Neural progenitor cell (in vitro differentiated cells): Measurements from ENCODE around the gene STARD3NL. TPM values are rescaled to one million over a fixed set of nuclear protein-coding genes. Genes with fewer than 3 reads are reported as not detected.
A peak's percentile ranks its signal among the peaks of the same experiment; 100 is the strongest.

Experiments used
- DNase-seq: peaks from one replicate; pipeline ENCODE4 v3.0.0-alpha.2; 2016; ENCODE audit warnings: low spot score
- H2AFZ ChIP-seq: fragments of 200-600 bp; sonication (generic); replicated peaks from 2 replicates; pipeline ENCODE4 v1.6.1; 2016; ENCODE audit warnings: antibody characterized with exemption
- H3F3A ChIP-seq: fragments of 200-600 bp; sonication (generic); 2 replicates; pipeline ENCODE4 v1.6.1; 2016; ENCODE audit warnings: antibody characterized with exemption, low read depth
- H3K27ac ChIP-seq: fragments of 200-600 bp; sonication (generic); 2 replicates; pipeline ENCODE4 v1.5.1; 2016; ENCODE audit warnings: mild to moderate bottlenecking
- H3K27me3 ChIP-seq: fragments of 200-600 bp; sonication (generic); 2 replicates; pipeline ENCODE4 v1.6.1; 2016; ENCODE audit warnings: mild to moderate bottlenecking, moderate library complexity
- H3K36me3 ChIP-seq: fragments of 200-600 bp; sonication (generic); 2 replicates; pipeline ENCODE4 v1.5.1; 2016
- H3K4me1 ChIP-seq: fragments of 200-600 bp; sonication (generic); 2 replicates; pipeline ENCODE4 v1.6.1; 2016; ENCODE audit warnings: mixed run types
- H3K4me2 ChIP-seq: fragments of 200-600 bp; sonication (generic); 2 replicates; pipeline ENCODE4 v1.6.1; 2016
- H3K4me3 ChIP-seq: fragments of 200-600 bp; sonication (generic); 2 replicates; pipeline ENCODE4 v1.5.1; 2016
- H3K79me2 ChIP-seq: fragments of 200-600 bp; sonication (generic); 2 replicates; pipeline ENCODE4 v1.6.1; 2016; ENCODE audit warnings: low read depth
- H3K9ac ChIP-seq: fragments of 200-600 bp; sonication (generic); 2 replicates; pipeline ENCODE4 v1.6.1; 2016
- H3K9me3 ChIP-seq: fragments of 200-600 bp; sonication (generic); 2 replicates; pipeline ENCODE4 v1.5.1; 2016; ENCODE audit warnings: low read depth
- H4K20me1 ChIP-seq: fragments of 200-600 bp; sonication (generic); 2 replicates; pipeline ENCODE4 v1.6.1; 2016; ENCODE audit warnings: low read depth
- H3K27ac Mint-ChIP-seq: 3 replicates; pipeline ENCODE4 v1.8.0; 2021; ENCODE audit warnings: mixed read lengths
- H3K27me3 Mint-ChIP-seq: 2 replicates; pipeline ENCODE4 v1.8.0; 2022; ENCODE audit warnings: low read depth, mild to moderate bottlenecking, inconsistent platforms, moderate library complexity, mixed read lengths; ENCODE audit not compliant: insufficient read depth
- H3K36me3 Mint-ChIP-seq: 3 replicates; pipeline ENCODE4 v1.8.0; 2021; ENCODE audit warnings: mixed read lengths
- H3K4me1 Mint-ChIP-seq: 3 replicates; pipeline ENCODE4 v1.8.0; 2021; ENCODE audit warnings: mixed read lengths
- H3K4me3 Mint-ChIP-seq: 3 replicates; pipeline ENCODE4 v1.8.0; 2021; ENCODE audit warnings: mild to moderate bottlenecking, moderate library complexity, mixed read lengths
- H3K9me3 Mint-ChIP-seq: 3 replicates; pipeline ENCODE4 v1.8.0; 2020; ENCODE audit warnings: mixed read lengths
- EZH2 ChIP-seq: fragments of 200-600 bp; sonication (generic); IDR thresholded peaks from 2 replicates; pipeline ENCODE4 v1.6.1; 2017; ENCODE audit warnings: antibody characterized with exemption, mild to moderate bottlenecking, moderate library complexity
- EZH2phosphoT487 ChIP-seq: fragments of 200-600 bp; sonication (generic); IDR thresholded peaks from 2 replicates; pipeline ENCODE4 v1.6.1; 2017; ENCODE audit warnings: antibody characterized with exemption
- total RNA-seq: library from RNA; depleted of rRNA; stranded (reverse); fragments of >200 nt; gene quantifications from 2 replicates; pipeline ENCODE4 v1.2.3, GENCODE V29; 2015; ENCODE audit warnings: low replicate concordance
- TF ChIP-seq, protein P1 (sequence below): fragments of 200-600 bp; sonication (generic); IDR thresholded peaks from 2 replicates; pipeline ENCODE4 v1.5.1; 2017; ENCODE audit warnings: antibody characterized with exemption, mild to moderate bottlenecking

The STARD3NL gene
- total RNA-seq, 1 donor from 2014 or later, result 121 TPM

GRCh38 chr7:38182450-38182849 lies 4.4 kb downstream of the STARD3NL start:
- H3K9me3 ChIP-seq, result no peaks in the 10 kb centered on the region
- H3K9me3 Mint-ChIP-seq, result no peaks in the 10 kb centered on the region
- peaks cover 4% of the 10 kb centered on the region for H3F3A ChIP-seq
- no peak overlapping the region for H3K4me3 ChIP-seq
- H3K4me3 Mint-ChIP-seq, result no peak overlapping the region
- H3K27ac ChIP-seq, result no peak overlapping the region
- H3K79me2 ChIP-seq, result peaks cover 91% of the 10 kb centered on the region
- no peak overlapping the region for H3K9ac ChIP-seq
- peaks cover 3% of the 10 kb centered on the region for H3K27me3 Mint-ChIP-seq
- H3K27ac Mint-ChIP-seq, result no peak overlapping the region
- TF ChIP-seq, protein P1, sequence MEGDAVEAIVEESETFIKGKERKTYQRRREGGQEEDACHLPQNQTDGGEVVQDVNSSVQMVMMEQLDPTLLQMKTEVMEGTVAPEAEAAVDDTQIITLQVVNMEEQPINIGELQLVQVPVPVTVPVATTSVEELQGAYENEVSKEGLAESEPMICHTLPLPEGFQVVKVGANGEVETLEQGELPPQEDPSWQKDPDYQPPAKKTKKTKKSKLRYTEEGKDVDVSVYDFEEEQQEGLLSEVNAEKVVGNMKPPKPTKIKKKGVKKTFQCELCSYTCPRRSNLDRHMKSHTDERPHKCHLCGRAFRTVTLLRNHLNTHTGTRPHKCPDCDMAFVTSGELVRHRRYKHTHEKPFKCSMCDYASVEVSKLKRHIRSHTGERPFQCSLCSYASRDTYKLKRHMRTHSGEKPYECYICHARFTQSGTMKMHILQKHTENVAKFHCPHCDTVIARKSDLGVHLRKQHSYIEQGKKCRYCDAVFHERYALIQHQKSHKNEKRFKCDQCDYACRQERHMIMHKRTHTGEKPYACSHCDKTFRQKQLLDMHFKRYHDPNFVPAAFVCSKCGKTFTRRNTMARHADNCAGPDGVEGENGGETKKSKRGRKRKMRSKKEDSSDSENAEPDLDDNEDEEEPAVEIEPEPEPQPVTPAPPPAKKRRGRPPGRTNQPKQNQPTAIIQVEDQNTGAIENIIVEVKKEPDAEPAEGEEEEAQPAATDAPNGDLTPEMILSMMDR, result no peak
- TF ChIP-seq EZH2phosphoT487 (no peak), EZH2 (no peak)
- no peaks in the 10 kb centered on the region for H3K36me3 ChIP-seq
- no peaks in the 10 kb centered on the region for H3K27me3 ChIP-seq
- DNase-seq, result no peak
- peaks cover 9% of the 10 kb centered on the region for H3K4me1 ChIP-seq
- peaks cover 33% of the 10 kb centered on the region for H3K4me1 Mint-ChIP-seq
- no peak overlapping the region for H3K4me2 ChIP-seq
- peaks cover 31% of the 10 kb centered on the region for H4K20me1 ChIP-seq
- peaks cover 25% of the 10 kb centered on the region for H3K36me3 Mint-ChIP-seq
- no peak overlapping the region for H2AFZ ChIP-seq

DNA sequence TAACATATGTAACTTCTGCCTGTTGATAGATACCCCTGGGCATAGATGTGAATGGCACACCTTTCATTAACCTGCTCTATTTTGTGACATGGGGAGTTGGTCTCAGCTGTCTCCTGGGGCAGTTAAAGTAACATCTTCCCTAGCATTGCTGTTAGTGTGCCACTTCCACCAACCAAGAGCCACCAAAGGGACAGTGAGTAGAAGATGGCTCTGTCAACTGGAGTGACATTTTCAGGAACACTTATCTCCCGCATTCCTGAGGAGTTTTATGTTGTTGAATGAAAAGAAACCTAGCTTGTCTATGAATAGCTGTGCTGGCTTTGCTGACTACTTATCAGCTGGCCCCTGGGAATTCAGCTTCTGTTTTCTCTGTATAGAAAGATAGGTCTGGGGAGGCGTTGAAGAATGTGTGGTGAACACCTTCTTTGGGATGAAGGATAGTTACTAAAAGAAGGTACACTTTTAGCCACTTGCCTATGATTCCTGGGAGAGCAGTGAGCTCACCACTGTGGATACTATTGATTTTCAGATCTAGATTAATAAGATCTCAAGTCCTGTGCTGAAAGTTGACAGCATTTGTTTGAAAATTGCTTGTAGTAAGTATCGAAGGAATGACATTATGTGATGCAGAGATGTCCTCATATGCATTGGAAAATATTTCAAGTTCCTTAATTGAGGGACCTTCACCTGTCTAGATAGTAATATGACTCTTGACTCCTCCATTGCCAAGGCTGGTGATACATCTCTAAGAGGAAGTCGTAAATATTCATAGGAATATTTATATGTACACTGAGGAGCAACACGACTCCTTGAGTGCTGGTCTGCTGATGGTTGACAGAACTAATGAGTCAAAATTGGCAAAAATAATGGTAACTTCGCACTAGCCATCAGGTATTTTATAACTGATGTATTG lies 7.6 kb downstream of the STARD3NL start:
- no peak overlapping the region for H3K9ac ChIP-seq
- H3K36me3 ChIP-seq, result no peaks in the 10 kb centered on the region
- peaks cover 28% of the 10 kb centered on the region for H3K36me3 Mint-ChIP-seq
- no peak overlapping the region for H3K4me3 Mint-ChIP-seq
- H3K4me1 ChIP-seq, result peaks cover 22% of the 10 kb centered on the region
- no peak overlapping the region for H2AFZ ChIP-seq
- H3K27me3 ChIP-seq, result no peaks in the 10 kb centered on the region
- TF ChIP-seq, protein P1, result no peak
- TF ChIP-seq EZH2phosphoT487 (no peak), EZH2 (no peak)
- no peaks in the 10 kb centered on the region for H3K9me3 Mint-ChIP-seq
- no peaks in the 10 kb centered on the region for H3F3A ChIP-seq
- no peak overlapping the region for H3K27ac ChIP-seq
- peaks cover 34% of the 10 kb centered on the region for H3K4me1 Mint-ChIP-seq
- peak; percentile 11 for DNase-seq
- H3K27ac Mint-ChIP-seq, result no peak overlapping the region
- no peaks in the 10 kb centered on the region for H3K27me3 Mint-ChIP-seq
- H3K79me2 ChIP-seq, result peaks cover 100% of the 10 kb centered on the region
- no peaks in the 10 kb centered on the region for H3K9me3 ChIP-seq
- peaks cover 59% of the 10 kb centered on the region for H4K20me1 ChIP-seq
- H3K4me3 ChIP-seq, result no peak overlapping the region
- no peak overlapping the region for H3K4me2 ChIP-seq

- Histone ChIP-seq H2AFZ (no peak overlapping the region), H3F3A (no peaks in the 10 kb centered on the region), H3K27me3 (no peaks in the 10 kb centered on the region), H3K4me1 (peaks cover 22% of the 10 kb centered on the region), H3K9ac (no peak overlapping the region), H3K9me3 (no peaks in the 10 kb centered on the region), H3K36me3 (no peaks in the 10 kb centered on the region), H3K4me2 (no peak overlapping the region), H3K4me3 (no peak overlapping the region), H3K79me2 (peaks cover 100% of the 10 kb centered on the region), H4K20me1 (peaks cover 59% of the 10 kb centered on the region), H3K27ac (no peak overlapping the region)
- no peak for DNase-seq
- Mint-ChIP-seq H3K27ac (no peak overlapping the region), H3K4me3 (no peak overlapping the region), H3K27me3 (no peaks in the 10 kb centered on the region), H3K36me3 (peaks cover 37% of the 10 kb centered on the region), H3K4me1 (peaks cover 31% of the 10 kb centered on the region), H3K9me3 (peaks cover 9% of the 10 kb centered on the region)
- TF ChIP-seq EZH2phosphoT487 (no peak), EZH2 (no peak)
- TF ChIP-seq, protein P1, result no peak
These were observed 8.7 kb downstream of the STARD3NL start for GRCh38 chr7:38186593-38187314.
